Activated T-cell treated with anti-CD3 and anti-CD28 coated beads for 24 hours (primary cell): ENCODE measurements around the gene PHETA1.

Source experiments
- DNase-seq: peaks from one replicate; pipeline ENCODE4 v3.0.0-alpha.2; 2020; ENCODE audit warnings: low read depth

The PHETA1 gene

GRCh38 chr12:111368788-111369495 is at the start of gene PHETA1:
PHETA1 (minus strand) TSS chr12:111369095; CDS start chr12:111363427, 5,668 bp downstream.
- peak; percentile 79 for DNase-seq

GRCh38 chr12:111418594-111418880 is 49.6 kb upstream of the PHETA1 start:
- no peak for DNase-seq

- no peak for DNase-seq
Observed at GRCh38 chr12:111417784-111418593, 49.1 kb upstream of the PHETA1 start.

- no peak for DNase-seq
Observed at GRCh38 chr12:111417290-111417689, 48.4 kb upstream of the PHETA1 start.

- DNase-seq: no peak
Observed at GRCh38 chr12:111414711-111415252, 45.9 kb upstream of the PHETA1 start.

- DNase-seq: no peak
Observed at GRCh38 chr12:111413442-111414086, 44.7 kb upstream of the PHETA1 start.

GRCh38 chr12:111412830-111413441 is 44.0 kb upstream of the PHETA1 start:
- DNase-seq: no peak

- DNase-seq: no peak
Observed at GRCh38 chr12:111412007-111412829, 43.3 kb upstream of the PHETA1 start.

- no peak for DNase-seq
Observed at GRCh38 chr12:111411185-111411764, 42.4 kb upstream of the PHETA1 start.

- DNase-seq: no peak
Observed at GRCh38 chr12:111410431-111411184, 41.7 kb upstream of the PHETA1 start.

- no peak for DNase-seq
Observed at GRCh38 chr12:111409780-111410430, 41.0 kb upstream of the PHETA1 start.

- no peak for DNase-seq
Observed at GRCh38 chr12:111409403-111409779, 40.5 kb upstream of the PHETA1 start.

- no peak for DNase-seq
Observed at GRCh38 chr12:111408686-111409402, 39.9 kb upstream of the PHETA1 start.

GRCh38 chr12:111408116-111408440 is 39.2 kb upstream of the PHETA1 start:
- DNase-seq: no peak

- DNase-seq: no peak
Observed at GRCh38 chr12:111407377-111408115, 38.7 kb upstream of the PHETA1 start.

- DNase-seq: no peak
Observed at GRCh38 chr12:111406474-111407376, 37.8 kb upstream of the PHETA1 start.

- DNase-seq: no peak
Observed at GRCh38 chr12:111405859-111406473, 37.1 kb upstream of the PHETA1 start, which contains the start of gene SH2B3. SH2B3 (plus strand) TSS chr12:111405923; CDS start chr12:111418146, 12,223 bp downstream.
